Fibroblast of gingiva (primary cell): ENCODE data around the gene CSDE1.

Experiments used
- DNase-seq: peaks from one replicate; pipeline ENCODE4 v3.0.0-alpha.2; 2011; ENCODE audit warnings: low read depth

Gene CSDE1

DNA sequence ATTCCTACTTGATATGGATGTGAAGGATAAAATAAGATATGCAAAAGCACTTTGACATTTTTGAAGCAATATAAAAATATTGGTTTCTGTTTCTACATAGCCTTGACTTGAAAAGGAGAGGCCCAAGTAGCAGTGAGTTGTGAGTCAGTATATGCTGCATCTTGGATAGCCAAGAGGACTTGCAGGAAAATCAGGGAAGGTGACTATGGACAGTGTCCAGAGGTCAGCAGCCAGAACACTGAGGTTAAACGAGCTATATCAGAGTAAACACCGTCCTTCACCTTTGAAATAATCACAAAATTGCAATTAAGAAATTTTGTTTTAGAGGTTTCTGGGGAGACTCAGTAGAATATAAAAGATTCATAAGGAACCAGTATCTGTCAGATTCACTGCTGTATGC lies 55.9 kb downstream of the CSDE1 start:
- DNase-seq = no peak

DNA sequence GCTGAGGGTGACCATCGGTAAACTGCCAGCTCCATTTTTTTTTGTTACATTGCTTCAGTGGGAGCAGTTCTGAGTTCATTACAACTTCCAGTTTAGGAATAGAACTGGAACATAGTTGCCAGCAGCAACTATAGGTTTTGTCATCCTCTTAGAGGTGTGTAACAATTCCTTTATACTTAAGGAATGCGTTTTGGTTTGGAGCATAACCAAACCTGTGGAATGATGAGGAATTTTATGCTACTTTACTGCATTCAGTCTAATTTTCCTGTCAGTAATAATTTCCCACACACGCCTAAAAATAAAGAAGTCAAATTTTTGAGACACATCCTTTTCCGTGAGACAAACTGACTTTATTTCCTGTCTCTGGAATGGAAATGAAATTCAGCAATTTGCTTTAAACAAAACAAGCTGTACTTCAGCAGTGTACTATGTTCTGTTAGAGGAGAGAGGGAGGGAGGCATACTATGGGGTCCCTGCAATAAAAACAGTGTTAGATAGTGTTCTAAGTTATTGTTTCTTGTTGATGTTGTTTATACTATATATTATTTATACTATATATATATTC lies 57.7 kb downstream of the CSDE1 start:
- no peak for DNase-seq

DNA sequence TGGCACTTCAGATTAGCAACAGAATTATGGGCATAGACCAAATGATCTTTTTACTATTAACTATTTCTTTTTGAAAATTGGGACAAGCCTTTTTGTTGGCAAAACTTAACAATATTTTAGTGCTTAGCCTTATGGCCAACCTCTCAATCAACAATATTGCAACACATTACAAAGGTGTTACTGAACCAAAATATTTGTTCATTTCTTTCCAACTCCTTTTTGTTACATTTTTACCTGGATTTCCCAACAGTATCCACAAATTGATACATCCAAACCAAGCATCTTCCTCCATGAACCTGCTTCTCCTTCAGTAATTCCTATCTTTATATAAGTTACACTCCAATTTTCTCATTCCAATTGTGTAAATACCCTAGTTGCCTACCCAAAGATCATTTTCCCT lies 61.0 kb downstream of the CSDE1 start:
- DNase-seq = no peak

DNA sequence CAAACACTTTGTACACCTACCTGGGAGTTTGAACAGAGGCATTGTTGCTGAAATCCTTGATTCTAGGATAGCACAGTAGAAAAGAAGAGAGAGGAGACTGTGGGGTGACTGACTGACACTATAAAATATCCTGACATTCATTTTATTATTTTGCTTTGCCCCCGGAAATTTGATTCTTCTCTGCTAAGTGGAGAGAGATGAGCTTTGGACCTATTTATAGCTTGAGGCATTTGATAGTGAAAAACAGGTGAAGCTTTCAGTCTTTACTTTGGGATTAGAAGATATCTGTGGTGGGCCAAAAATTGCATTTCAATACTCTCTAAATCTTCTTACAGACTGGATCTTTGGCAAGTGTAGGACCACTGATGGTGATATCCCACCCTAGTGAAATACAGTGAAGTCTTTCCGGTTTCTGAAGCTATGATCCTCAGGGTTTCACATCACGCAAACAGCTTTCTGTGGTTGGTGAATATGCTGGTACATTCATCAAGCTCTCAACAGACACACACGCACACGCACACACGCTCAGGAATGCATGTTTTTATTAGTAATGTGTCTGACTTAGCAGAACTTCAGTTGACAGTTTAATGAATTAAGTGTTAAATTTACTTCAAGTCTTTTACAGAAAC lies 62.2 kb downstream of the CSDE1 start, which contains the start of gene AMPD1:
TSS of gene AMPD1 (minus strand) at position 117 of the 629 bp plus-strand sequence. CDS start at position 42, 75 bp downstream.
- DNase-seq = peak; percentile 7

DNA sequence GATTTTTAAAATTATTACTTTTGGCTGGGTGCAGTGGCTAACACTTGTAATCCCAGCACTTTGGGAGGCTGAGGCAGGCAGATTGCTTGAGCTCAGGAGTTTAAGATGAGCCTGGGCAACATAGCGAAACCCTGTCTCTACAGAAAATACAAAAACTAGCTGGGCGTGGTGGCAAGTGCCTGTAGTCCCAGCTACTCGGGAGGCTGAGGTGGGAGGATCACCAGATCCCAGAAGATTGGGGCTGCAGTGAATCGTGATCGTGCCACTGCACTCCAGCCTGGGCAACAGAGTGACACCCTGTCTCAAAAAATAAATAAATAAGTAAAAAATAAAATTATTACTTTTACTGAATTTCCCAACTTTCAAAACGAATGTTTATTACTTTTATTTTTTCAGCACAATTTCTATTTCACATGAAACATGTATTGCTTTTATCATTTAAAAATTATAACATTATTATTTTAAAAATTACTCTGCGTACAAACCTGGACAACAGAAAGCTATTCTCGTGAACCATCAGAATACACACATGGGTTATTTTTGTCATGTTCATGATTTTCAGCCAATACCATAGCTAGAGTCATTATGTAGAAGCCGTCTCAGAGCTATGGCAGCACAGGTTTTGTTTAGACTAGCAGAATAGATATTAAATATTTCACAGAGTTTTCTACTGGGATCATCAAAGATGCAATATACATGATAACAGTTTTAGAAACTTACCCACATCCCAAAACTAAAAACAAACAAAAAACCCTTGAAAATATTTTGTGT lies 63.1 kb downstream of the CSDE1 start:
- DNase-seq = no peak

DNA sequence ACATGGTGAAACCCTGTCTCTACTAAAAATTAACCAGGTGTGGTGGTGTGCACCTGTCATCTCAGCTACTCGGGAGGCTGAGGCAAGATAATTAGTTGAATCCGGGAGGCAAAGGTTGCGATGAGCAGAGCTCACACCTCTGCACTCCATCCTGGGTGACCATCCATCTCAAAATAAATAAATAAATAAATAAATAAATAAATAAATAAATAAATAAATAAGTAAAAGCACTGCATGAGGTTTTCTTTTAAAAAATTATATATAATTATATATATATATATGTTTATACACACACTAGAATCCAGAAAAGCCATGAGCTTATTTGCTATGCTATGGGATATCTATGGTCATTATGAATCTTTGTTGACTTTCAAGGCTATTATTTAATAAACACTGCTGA lies 64.8 kb downstream of the CSDE1 start:
- no peak for DNase-seq

DNA sequence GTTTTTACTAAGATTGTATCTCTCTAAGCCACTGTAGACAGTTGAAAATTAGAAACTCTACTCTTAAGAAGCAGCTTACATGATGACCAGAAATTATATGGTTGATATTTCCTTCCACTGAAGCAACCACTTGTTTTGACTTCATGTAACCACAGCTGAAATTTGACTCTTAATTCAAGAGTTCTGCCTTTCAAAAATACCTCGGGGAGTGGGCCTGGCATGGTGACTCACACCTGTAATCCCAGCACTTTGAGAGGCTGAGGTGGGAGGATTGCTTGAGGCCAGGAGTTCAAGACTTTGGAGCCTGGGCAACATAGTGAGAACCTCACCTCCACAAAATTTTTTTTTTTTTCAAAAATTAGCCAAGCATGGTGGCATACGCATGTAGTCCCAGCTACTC lies 66.7 kb downstream of the CSDE1 start:
- no peak for DNase-seq

DNA sequence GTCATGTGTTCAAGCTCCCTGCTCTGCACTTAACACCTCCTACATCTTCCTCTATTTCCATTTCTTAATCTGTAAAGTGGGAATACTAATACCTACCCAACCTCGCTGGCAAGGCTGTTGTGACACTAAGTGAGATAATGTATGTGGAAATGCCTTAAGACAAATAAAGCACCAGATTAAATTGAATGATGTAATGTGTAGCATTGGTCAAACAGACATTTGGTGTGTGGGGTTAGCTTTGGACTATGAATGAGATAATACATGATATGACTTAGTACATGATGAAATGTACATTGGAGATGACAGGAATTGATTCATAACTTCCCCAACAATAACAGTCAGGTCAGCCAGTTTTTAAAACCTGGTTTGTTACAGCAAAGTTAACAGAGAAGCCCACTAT lies 67.6 kb downstream of the CSDE1 start:
- no peak for DNase-seq

DNA sequence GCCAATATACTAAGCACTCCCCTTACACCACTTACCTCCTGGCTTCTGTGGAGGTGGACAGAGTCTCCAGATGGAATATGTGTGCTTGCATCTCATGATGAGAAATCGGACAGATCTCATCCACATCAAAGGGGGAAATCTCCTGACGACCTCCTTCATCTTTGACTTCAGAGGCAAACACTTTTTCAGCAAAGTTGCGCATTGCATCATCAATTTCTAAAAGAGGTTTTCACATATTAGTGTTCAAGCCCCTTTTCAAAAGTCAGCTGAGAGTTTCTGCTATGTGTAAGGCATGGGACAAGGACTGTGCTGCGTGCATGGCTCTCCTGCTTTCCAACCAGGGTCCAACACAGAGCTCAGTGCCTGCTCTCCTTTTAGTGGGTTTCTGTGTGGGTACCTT lies 69.3 kb downstream of the CSDE1 start:
- DNase-seq = no peak

DNA sequence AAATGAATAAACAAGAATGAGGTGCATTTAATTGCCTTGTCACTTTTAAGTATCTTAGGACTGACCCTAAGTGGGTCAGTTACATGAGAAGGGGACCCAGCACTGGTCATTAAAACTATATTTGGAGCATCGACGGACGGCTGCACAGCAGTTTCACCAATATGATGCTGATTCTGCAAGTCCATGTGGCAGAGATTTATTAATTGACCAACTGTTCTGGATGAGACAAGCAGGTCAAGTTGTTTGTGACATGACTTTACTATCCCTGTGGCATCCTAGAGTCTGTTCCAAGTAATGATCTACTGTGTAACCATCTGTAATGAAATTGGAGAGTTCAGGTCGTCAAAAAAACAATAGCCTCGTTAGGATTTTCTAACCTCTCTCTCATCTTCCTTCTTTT lies 71.9 kb downstream of the CSDE1 start:
- DNase-seq = no peak

DNA sequence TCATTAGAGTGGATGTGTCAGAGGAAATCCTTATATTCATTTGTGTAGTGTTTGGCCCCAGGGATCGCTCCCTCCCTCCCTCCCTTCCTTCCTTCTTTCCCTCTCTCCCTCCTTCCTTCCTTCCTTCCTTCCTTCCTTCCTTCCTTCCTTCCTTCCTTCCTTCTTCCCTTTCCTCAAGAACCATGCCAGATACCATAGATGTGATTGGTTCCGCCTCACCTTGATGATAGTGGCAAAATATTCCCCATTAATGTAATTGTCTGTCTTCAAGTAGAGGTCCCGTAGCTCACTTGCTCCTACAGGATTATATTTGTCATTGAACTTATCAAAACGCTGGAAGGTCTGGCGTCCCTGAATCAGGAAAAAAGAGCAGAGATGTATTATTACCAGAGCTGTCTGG lies 80.1 kb downstream of the CSDE1 start:
- no peak for DNase-seq

DNA sequence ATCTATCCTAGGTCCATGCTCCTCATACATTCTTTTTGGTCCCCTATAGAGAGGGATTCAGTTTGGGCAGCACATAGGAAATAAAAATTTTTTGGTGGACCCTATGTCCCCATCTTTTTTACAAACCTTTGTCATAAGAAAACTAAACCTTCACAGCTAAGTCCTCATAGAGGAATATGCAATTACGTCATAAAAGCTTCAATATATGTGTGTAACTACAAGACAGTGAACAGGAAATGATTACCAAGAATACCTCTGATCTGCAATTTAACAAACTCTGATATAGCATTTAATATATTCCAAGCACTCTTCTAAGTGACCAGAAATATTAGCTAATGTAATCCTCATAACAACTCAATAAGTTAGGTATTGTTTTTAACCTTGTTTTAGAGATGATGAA lies 81.7 kb downstream of the CSDE1 start:
- no peak for DNase-seq

DNA sequence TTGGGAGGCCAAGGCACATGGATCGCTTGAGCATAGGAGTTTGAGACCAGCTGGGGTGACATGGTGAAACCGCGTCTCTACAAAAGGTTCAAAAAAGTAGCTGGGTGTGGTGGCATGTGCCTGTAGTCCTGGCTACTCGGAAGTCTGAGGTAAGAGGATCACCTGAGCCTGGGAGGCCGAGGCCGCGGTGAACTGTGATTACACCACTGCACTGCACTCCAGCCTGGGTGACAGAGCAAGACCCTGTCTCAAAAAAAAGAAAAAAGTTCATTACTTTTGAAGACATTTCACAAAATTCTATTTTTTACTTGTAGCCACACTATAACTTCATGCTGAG lies 85.9 kb downstream of the CSDE1 start:
- no peak for DNase-seq

DNA sequence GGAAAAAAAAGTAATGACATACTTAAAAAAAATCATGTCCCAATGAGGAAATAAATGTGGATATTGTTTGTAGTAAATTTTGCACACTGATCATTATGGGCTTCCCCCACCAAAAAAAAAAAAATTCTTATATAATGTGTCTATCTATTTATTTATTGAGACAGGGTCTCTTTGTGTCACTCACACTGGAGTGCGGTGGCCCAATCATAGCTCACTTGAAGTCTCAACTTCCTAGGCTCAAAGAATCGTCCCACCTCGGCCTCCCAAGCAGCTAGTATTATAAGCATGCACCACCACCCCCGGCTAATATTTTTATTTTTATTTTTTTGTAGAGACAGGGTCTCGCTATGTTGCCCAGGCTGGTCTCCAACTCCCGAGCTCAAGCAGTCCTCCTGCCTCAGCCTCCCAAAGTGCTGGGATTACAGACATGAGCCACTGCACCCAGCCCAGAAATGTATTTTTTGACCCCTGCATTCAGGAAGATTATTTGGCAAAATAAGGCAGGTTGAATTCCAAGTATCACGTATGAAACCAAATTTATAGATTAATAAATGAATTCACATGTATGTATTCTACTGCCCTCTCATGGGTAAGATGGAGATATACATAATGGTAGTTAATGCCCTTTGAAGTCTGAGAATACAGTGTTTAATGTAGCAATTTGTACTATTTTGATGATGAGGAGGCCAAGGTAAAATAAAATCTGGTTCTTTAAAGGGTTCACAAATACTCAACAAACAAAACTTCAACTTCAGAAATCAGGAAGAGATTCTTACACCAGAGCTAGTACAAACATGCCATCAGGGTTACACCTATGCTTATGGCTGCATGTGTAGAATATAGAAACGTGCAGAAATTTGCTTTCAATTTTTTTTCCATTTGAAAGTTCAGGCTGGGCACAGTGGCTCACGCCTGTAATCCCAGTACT lies 86.5 kb downstream of the CSDE1 start:
- DNase-seq = no peak

DNA sequence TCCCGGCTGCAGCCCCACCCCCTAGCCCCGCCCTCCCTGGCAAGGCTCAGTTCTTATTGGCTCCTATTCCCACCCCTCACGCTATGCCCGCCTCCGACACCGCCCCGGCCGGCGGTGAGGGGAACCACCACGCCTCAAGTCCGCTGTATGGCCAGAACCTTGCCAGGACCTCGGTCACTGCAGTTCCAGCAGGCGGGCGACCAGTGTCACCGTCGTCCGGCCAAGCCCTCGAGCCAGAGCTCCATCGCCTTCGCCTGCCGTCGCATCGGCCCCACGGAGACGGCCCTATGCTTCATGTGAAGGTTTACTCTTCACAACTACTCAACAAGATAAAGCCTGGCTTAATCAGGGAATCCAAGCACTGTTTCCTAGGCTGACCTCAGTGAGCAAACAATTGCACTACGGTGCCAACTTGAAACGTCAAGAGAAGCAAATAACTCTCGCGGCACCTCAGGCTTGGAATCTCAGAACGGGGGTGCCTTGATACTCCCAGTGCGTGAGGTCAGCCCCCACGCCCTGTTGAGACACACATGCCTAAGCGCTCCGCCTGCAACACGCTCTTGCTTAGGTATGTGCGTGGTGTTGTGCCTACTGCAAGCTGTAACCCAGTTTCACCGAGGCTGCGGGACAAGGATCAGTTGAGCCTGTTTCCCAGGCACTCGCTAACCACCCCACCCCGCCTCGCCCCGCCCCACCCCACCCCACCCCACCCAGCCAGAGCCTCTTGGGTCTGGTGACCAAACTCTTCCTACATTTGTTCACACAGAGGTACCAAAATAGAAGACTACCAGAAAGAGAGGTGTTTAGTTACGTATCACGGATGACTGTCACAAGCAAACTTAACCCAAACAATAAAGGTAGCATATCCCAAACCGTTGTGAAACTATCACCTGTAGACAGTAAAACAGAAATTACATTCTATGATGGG lies 87.4 kb downstream of the CSDE1 start:
- peak; percentile 87 for DNase-seq

DNA sequence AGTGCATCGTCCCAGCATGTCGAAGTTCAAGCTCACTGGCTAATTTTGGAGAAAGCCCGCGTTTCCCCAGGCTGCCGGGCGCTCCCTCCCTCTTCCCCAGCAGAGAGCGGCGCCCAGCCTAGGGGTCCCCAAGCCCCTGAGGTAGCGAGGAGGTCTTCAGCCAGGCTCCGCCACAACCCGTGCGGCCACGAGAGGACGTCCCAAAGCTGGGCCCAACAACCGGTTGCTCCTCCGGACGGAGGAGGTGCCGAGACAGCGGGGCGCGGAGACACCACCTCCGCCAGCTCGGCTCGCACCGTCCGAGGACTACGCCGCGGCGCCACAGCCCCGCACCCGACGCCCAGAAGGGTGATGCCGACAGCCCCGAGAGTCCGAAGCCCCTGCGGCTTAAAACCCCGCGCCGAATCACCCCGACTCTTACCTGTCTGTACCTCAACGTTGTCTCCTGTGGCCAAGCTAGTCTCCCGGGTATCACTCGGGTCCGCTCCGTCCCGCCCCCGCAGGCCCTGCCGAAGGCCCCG lies 88.2 kb downstream of the CSDE1 start, which contains the start of gene DENND2C:
TSS of gene DENND2C (minus strand) at position 488 of the 521 bp plus-strand sequence. CDS start 44,065 bp downstream, outside the sequence.
- DNase-seq = no peak

DNA sequence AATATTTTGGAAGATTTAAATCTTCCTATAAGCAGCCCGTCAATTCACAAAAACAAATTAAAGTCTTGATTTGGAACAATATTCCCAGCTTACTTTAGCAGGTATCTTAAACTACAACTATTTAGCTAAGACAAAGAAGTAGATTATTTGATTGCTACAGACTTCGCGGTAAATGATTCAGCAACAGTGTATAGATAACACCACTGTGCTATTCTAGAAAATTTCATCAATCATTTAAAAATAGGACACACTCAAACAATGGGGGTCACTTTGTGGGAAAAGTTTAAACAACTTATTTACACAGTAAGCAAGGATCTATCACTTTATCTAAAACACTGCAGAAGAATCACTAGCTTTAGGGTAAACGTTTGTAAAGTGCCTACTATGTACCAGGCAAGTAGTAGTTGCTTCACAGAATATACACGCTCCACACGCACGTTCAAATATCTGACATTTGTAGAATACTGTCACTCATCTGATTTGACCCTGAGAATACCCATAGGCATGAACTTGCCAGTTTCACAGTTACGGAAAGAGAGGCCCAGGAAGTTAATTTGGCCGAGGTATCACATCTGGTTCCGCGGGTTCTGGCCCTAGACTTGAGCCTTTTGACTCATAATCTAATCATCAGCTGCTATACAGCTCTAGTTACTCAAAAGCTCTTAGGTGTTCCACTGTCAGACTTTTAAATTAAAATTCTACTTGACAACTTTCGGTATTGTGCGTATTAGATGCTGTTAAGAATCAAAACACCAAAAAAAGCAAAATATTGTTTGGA lies 88.8 kb downstream of the CSDE1 start:
- DNase-seq = peak; percentile 3

DNA sequence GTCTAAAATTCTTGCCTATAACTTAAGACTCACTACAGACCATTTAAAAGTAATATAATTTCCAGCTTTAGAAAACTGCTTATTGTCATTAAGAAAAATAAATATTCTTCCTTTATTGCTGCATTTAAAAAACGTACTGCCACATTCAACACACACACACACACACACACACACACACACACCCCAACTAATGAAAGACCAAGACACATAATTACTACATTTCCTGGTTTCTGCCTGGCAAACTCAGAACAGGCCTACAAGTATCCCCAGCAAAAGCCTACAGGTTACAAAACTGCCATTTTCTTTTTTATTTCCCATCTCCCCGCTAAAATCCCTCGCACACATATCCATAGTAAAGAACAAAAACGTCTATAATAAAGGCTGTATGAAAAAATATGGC lies 89.4 kb downstream of the CSDE1 start:
- no peak for DNase-seq

DNA sequence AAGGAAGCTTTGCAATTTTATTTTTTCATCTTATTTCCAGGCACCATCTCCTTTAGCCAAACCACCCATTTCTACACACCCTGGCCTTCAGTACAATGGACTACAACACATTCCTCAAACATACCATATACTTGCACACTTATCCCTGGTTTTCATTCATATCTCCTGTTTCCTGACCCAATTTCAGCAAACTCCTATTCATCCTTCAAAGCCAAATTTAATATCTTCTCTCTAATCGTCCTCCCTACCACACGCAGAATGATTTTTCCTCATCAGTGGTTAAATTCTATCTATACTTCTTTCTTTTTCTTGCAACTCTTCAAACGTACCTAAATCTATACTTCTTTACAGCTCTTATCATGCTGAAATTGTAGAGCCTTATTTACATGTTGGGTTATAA lies 90.8 kb downstream of the CSDE1 start:
- DNase-seq = no peak
